Measurements from ENCODE around the gene CTDSP1. TPM values are rescaled to one million over a fixed set of nuclear protein-coding genes. Genes with fewer than 3 reads are reported as not detected.

The CTDSP1 gene
- total and polyA plus RNA-seq, 4 donors = 38.3 to 76.5 (median 56.6) TPM

GRCh38 chr2:218401890-218402289 lies 2.2 kb downstream of the CTDSP1 start:
- Histone ChIP-seq H3K36me3 (ENCODE audit: control insufficient read depth in 4 of 4, insufficient read depth in 3 of 4, low read depth in 1 of 4, low read length in 3 of 4) (peaks cover 7 to 19% (median 12%) of the 10 kb centered on the region in 4 donors), H3K27ac (ENCODE audit: low read depth in 1 of 2, low read length in 2 of 2) (peak overlapping the region; percentile 40 to 67), H3K9me3 (ENCODE audit: control insufficient read depth in 4 of 4, low read length in 3 of 4) (no peaks in the 10 kb centered on the region), H3K4me1 (ENCODE audit: control insufficient read depth in 4 of 4, insufficient read depth in 4 of 4, low read length in 3 of 4) (peaks cover 23 to 70% (median 63%) of the 10 kb centered on the region in 4 donors), H3K4me3 (ENCODE audit: low read depth in 1 of 3, low read length in 3 of 3) (peak overlapping the region; percentile 76 to 91 (median 88)), H3K27me3 (ENCODE audit: control insufficient read depth in 4 of 4, insufficient read depth in 4 of 4, low read length in 3 of 4) (no peaks in the 10 kb centered on the region), H3K9ac (ENCODE audit: low read depth in 1 of 2, low read length in 2 of 2) (peak overlapping the region in 1 of 2 donors; percentile 84)
- WGBS = 35% methylated on average over 9 of the region's 9 CpGs
- TF ChIP-seq MAX (IDR thresholded peaks at IDR 0.05) (no peak), REST (IDR thresholded peaks at IDR 0.05) (no peak), GABPA (IDR thresholded peaks at IDR 0.05 in 1 of 2, conservative IDR thresholded peaks at IDR 0.05 in 1 of 2) (no peak), NR2F2 (IDR thresholded peaks at IDR 0.05) (no peak), YY1 (IDR thresholded peaks at IDR 0.05) (no peak), HNF4A (conservative IDR thresholded peaks at IDR 0.05) (no peak), FOXA2 (IDR thresholded peaks at IDR 0.05) (no peak), ATF3 (IDR thresholded peaks at IDR 0.05) (no peak), CTCF (IDR thresholded peaks at IDR 0.05; ENCODE audit: low read depth, low read length, missing input control) (no peak), HNF4G (IDR thresholded peaks at IDR 0.05) (no peak), SP1 (IDR thresholded peaks at IDR 0.05) (no peak), RXRA (IDR thresholded peaks at IDR 0.05) (no peak), EGR1 (IDR thresholded peaks at IDR 0.05; ENCODE audit: low read depth in 2 of 2) (no peak), FOXA1 (IDR thresholded peaks at IDR 0.05) (no peak), RAD21 (IDR thresholded peaks at IDR 0.05) (no peak), JUND (IDR thresholded peaks at IDR 0.05) (no peak), ZBTB33 (IDR thresholded peaks at IDR 0.05) (no peak)
- DNase-seq (ENCODE audit: low spot score) = no peak

All from liver (tissue), 9 donors.